H9 (cell line): ENCODE data around the gene TMTC1. TPM values are rescaled to one million over a fixed set of nuclear protein-coding genes. Genes with fewer than 3 reads are reported as not detected.

ENCODE experiments used
- DNase-seq: peaks from one replicate; pipeline ENCODE4 v3.0.0-alpha.2; 2017
- H2AFZ ChIP-seq: one replicate; pipeline ENCODE4 v1.6.1; 2013; ENCODE audit warnings: mild to moderate bottlenecking, low read length, control low read depth, moderate library complexity
- H2AK5ac ChIP-seq: 2 replicates; pipeline ENCODE4 v1.6.1; 2013; ENCODE audit warnings: low read length, control low read depth, mixed read lengths; ENCODE audit not compliant: insufficient read length
- H2BK120ac ChIP-seq: one replicate; pipeline ENCODE4 v1.6.1; 2013; ENCODE audit warnings: low read depth, mild to moderate bottlenecking, low read length, control low read depth, inconsistent platforms; ENCODE audit not compliant: poor library complexity, severe bottlenecking
- H2BK12ac ChIP-seq: 2 replicates; pipeline ENCODE4 v1.6.1; 2013; ENCODE audit warnings: low read length, control low read depth, mixed read lengths, low read depth; ENCODE audit not compliant: insufficient read length
- H2BK15ac ChIP-seq: 2 replicates; pipeline ENCODE4 v1.6.1; 2013; ENCODE audit warnings: low read depth, low read length, control low read depth
- H2BK20ac ChIP-seq: one replicate; pipeline ENCODE4 v1.6.1; 2013; ENCODE audit warnings: low read depth, mild to moderate bottlenecking, low read length, control low read depth, inconsistent platforms; ENCODE audit not compliant: poor library complexity, severe bottlenecking
- H2BK5ac ChIP-seq: 2 replicates; pipeline ENCODE4 v1.6.1; 2013; ENCODE audit warnings: low read length, control low read depth, mixed read lengths; ENCODE audit not compliant: insufficient read length
- H3K14ac ChIP-seq: 2 replicates; pipeline ENCODE4 v1.6.1; 2013; ENCODE audit warnings: low read length, control low read depth; ENCODE audit not compliant: insufficient read depth
- H3K18ac ChIP-seq: 2 replicates; pipeline ENCODE4 v1.6.1; 2013; ENCODE audit warnings: low read depth, mild to moderate bottlenecking, mixed read lengths, low read length, control low read depth; ENCODE audit not compliant: insufficient read length
- H3K23ac ChIP-seq: 2 replicates; pipeline ENCODE4 v1.6.1; 2013; ENCODE audit warnings: low read length, control low read depth, mixed read lengths, low read depth; ENCODE audit not compliant: insufficient read length
- H3K23me2 ChIP-seq: 2 replicates; pipeline ENCODE4 v1.6.1; 2013; ENCODE audit warnings: low read depth, mild to moderate bottlenecking, mixed read lengths, low read length, control low read depth; ENCODE audit not compliant: insufficient read length, poor library complexity, severe bottlenecking
- H3K27ac ChIP-seq: 2 replicates; pipeline ENCODE4 v1.5.1; 2013; ENCODE audit warnings: low read length, control low read depth, mixed read lengths, low read depth; ENCODE audit not compliant: insufficient read length
- H3K27me3 ChIP-seq: 2 replicates; pipeline ENCODE4 v1.6.1; 2013; ENCODE audit warnings: low read length, control low read depth, inconsistent platforms; ENCODE audit not compliant: insufficient read depth
- H3K4ac ChIP-seq: 2 replicates; pipeline ENCODE4 v1.6.1; 2013; ENCODE audit warnings: low read depth, mild to moderate bottlenecking, control low read depth, inconsistent platforms, low read length, moderate library complexity
- H3K4me1 ChIP-seq: 2 replicates; pipeline ENCODE4 v1.6.1; 2013; ENCODE audit warnings: low read length, control low read depth, inconsistent platforms; ENCODE audit not compliant: insufficient read depth
- H3K4me2 ChIP-seq: 2 replicates; pipeline ENCODE4 v1.6.1; 2013; ENCODE audit warnings: low read length, control low read depth, mixed read lengths; ENCODE audit not compliant: insufficient read length, insufficient read depth
- H3K56ac ChIP-seq: 2 replicates; pipeline ENCODE4 v1.6.1; 2013; ENCODE audit warnings: low read depth, mild to moderate bottlenecking, mixed read lengths, low read length, control low read depth; ENCODE audit not compliant: insufficient read length
- H3K79me1 ChIP-seq: 2 replicates; pipeline ENCODE4 v1.6.1; 2013; ENCODE audit warnings: low read depth, mild to moderate bottlenecking, moderate library complexity, low read length, control low read depth, inconsistent platforms; ENCODE audit not compliant: insufficient read depth, poor library complexity, severe bottlenecking
- H3K79me2 ChIP-seq: 2 replicates; pipeline ENCODE4 v1.6.1; 2013; ENCODE audit warnings: low read length, control low read depth, inconsistent platforms; ENCODE audit not compliant: insufficient read depth
- H3K9ac ChIP-seq: 2 replicates; pipeline ENCODE4 v1.6.1; 2013; ENCODE audit warnings: low read length, control low read depth, mixed read lengths; ENCODE audit not compliant: insufficient read length; ENCODE audit errors: extremely low read depth
- H3K9me3 ChIP-seq: one replicate; pipeline ENCODE4 v1.6.1; 2013; ENCODE audit warnings: low read depth, low read length, inconsistent platforms; ENCODE audit not compliant: control insufficient read depth
- H3T11ph ChIP-seq: one replicate; pipeline ENCODE4 v1.6.1; 2013; ENCODE audit warnings: mild to moderate bottlenecking, low read length, control low read depth, inconsistent platforms
- H4K20me1 ChIP-seq: one replicate; pipeline ENCODE4 v1.6.1; 2013; ENCODE audit not compliant: control insufficient read depth, insufficient read length, insufficient read depth
- H4K5ac ChIP-seq: 2 replicates; pipeline ENCODE4 v1.6.1; 2013; ENCODE audit warnings: low read depth, mild to moderate bottlenecking, mixed read lengths, low read length, control low read depth; ENCODE audit not compliant: insufficient read length
- H4K8ac ChIP-seq: replicated peaks from 2 replicates; pipeline ENCODE4 v1.6.1; 2013; ENCODE audit warnings: low read length, control low read depth, mixed read lengths, low read depth; ENCODE audit not compliant: insufficient read length
- H4K91ac ChIP-seq: 2 replicates; pipeline ENCODE4 v1.6.1; 2013; ENCODE audit warnings: low read depth, mild to moderate bottlenecking, moderate library complexity, mixed read lengths, low read length, control low read depth; ENCODE audit not compliant: insufficient read length
- H3K27ac Mint-ChIP-seq, 3 experiments: 2 replicates in 2 of 3; 3 replicates in 1 of 3; pipeline ENCODE4 v1.8.0; 2020 to 2021; ENCODE audit warnings: mixed read lengths in 3 of 3, mild to moderate bottlenecking in 1 of 3, moderate library complexity in 1 of 3
- H3K27me3 Mint-ChIP-seq: 2 replicates; pipeline ENCODE4 v1.8.0; 2021; ENCODE audit warnings: low read depth, mild to moderate bottlenecking, moderate library complexity, mixed read lengths
- H3K36me3 Mint-ChIP-seq, 3 experiments: 2 replicates in 2 of 3; 3 replicates in 1 of 3; pipeline ENCODE4 v1.8.0; 2020 to 2021; ENCODE audit warnings: low read depth in 3 of 3, mixed read lengths in 3 of 3; ENCODE audit not compliant: insufficient read depth in 1 of 3
- H3K4me1 Mint-ChIP-seq, 2 experiments: 2 replicates each; pipeline ENCODE4 v1.8.0; 2020; ENCODE audit warnings: mixed read lengths in 2 of 2
- H3K4me3 Mint-ChIP-seq, 2 experiments: 2 replicates in 1 of 2; 3 replicates in 1 of 2; pipeline ENCODE4 v1.8.0; 2020 to 2021; ENCODE audit warnings: mild to moderate bottlenecking in 2 of 2, mixed read lengths in 2 of 2, moderate library complexity in 1 of 2
- H3K9me3 Mint-ChIP-seq, 2 experiments: 2 replicates in 1 of 2; 3 replicates in 1 of 2; pipeline ENCODE4 v1.8.0; 2020; ENCODE audit warnings: mild to moderate bottlenecking in 2 of 2, mixed read lengths in 2 of 2, moderate library complexity in 1 of 2
- WGBS: extraction: QIAGEN DNeasy Blood & Tissue Kit; methylation state at CpG from one replicate; pipeline ENCODE4 v1.1.7; 2013; ENCODE audit warnings: missing lambda C conversion rate, low lambda C conversion rate, mixed read lengths; ENCODE audit not compliant: insufficient read length; ENCODE audit errors: extremely low coverage; 5-methylcytosine and 5-hydroxymethylcytosine counted together
- total RNA-seq: library from RNA; stranded (reverse); gene quantifications from 2 replicates; pipeline ENCODE4 v1.2.1, GENCODE V29; 2021
- TF ChIP-seq, protein P1 (sequence below): fragments of 200-600 bp; sonication (generic); conservative IDR thresholded peaks from 3 replicates; pipeline ENCODE4 v1.8.0; 2021; ENCODE audit warnings: antibody characterized with exemption, mild to moderate bottlenecking

The TMTC1 gene
- total RNA-seq, 1 experiment from 2014 or later, result 16.1 TPM

DNA sequence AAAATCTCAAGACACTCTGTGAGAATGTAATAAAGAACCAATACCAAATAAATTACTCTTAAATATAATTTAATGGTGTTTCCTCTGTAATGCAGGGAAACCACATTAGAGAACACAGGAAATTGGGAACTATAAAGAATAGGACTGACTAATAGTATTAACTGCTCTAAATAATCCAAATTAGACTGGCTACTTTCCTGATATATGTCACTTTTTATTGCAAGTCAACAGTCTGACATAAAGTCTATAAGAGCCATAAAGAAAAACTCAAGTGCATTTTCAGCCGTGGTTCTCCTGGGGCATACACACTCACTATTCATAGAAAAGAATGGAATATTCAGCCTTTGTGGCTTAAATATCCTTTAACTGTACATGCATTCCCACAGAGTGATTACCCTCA, 161.5 kb downstream of the TMTC1 start:
- H3K36me3 Mint-ChIP-seq, result peaks cover 0 to 6% (median 3%) of the 10 kb centered on the region in 3 experiments; a peak in 4 of 7 replicates

More for the DNA sequence above, 161.5 kb downstream of the TMTC1 start:
- no peak overlapping the region for H2BK15ac ChIP-seq
- H3K4me3 Mint-ChIP-seq, result no peak overlapping the region
- no peaks in the 10 kb centered on the region for H3K4me1 ChIP-seq
- no peak overlapping the region for H2BK120ac ChIP-seq
- no peak overlapping the region for H3T11ph ChIP-seq
- no peak overlapping the region for H2BK20ac ChIP-seq
- no peaks in the 10 kb centered on the region for H3K27me3 ChIP-seq
- peaks cover 15 to 18% of the 10 kb centered on the region in 2 experiments for H3K4me1 Mint-ChIP-seq
- H3K4me2 ChIP-seq, result no peak overlapping the region
- H2BK5ac ChIP-seq, result no peak overlapping the region
- H3K27ac Mint-ChIP-seq, result no peak overlapping the region
- H3K27ac ChIP-seq, result no peak overlapping the region
- WGBS, result no CpG with 5 or more reads among the region's 1 CpG
- H4K8ac ChIP-seq, result no peak overlapping the region
- no peaks in the 10 kb centered on the region for H3K9me3 ChIP-seq
- H3K79me1 ChIP-seq, result no peaks in the 10 kb centered on the region
- H3K79me2 ChIP-seq, result no peaks in the 10 kb centered on the region
- H3K9ac ChIP-seq, result no peak overlapping the region
- no peak overlapping the region for H2AFZ ChIP-seq
- no peak overlapping the region for H3K18ac ChIP-seq
- TF ChIP-seq, protein P1, sequence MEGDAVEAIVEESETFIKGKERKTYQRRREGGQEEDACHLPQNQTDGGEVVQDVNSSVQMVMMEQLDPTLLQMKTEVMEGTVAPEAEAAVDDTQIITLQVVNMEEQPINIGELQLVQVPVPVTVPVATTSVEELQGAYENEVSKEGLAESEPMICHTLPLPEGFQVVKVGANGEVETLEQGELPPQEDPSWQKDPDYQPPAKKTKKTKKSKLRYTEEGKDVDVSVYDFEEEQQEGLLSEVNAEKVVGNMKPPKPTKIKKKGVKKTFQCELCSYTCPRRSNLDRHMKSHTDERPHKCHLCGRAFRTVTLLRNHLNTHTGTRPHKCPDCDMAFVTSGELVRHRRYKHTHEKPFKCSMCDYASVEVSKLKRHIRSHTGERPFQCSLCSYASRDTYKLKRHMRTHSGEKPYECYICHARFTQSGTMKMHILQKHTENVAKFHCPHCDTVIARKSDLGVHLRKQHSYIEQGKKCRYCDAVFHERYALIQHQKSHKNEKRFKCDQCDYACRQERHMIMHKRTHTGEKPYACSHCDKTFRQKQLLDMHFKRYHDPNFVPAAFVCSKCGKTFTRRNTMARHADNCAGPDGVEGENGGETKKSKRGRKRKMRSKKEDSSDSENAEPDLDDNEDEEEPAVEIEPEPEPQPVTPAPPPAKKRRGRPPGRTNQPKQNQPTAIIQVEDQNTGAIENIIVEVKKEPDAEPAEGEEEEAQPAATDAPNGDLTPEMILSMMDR, result no peak
- no peak overlapping the region for H3K23ac ChIP-seq
- no peak overlapping the region for H3K14ac ChIP-seq
- no peak overlapping the region for H3K4ac ChIP-seq
- no peaks in the 10 kb centered on the region for H4K20me1 ChIP-seq
- H3K9me3 Mint-ChIP-seq, result peaks cover 0 to 4% of the 10 kb centered on the region in 2 experiments; a peak in 1 of 5 replicates
- no peak overlapping the region for H4K91ac ChIP-seq
- DNase-seq, result no peak
- no peak overlapping the region for H2AK5ac ChIP-seq
- H4K5ac ChIP-seq, result no peak overlapping the region
- no peaks in the 10 kb centered on the region for H3K23me2 ChIP-seq
- H3K56ac ChIP-seq, result no peak overlapping the region
- H3K27me3 Mint-ChIP-seq, result no peaks in the 10 kb centered on the region
- H2BK12ac ChIP-seq, result no peak overlapping the region
